HepG2 (cell line): ENCODE measurements around the gene FASTKD1. TPM values are rescaled to one million over a fixed set of nuclear protein-coding genes. Genes with fewer than 3 reads are reported as not detected.
"Not testable (repeated sequence)": the region's sequence is repeated elsewhere in the genome, so short reads cannot be mapped to it uniquely, and the experiment has no call there.

Experiments
- ATAC-seq: fragments of 200-7000 bp; cut with Tn5 transposase; 3 replicates; pipeline ENCODE4 v1.9.1; 2020; ENCODE audit warnings: mild to moderate bottlenecking, moderate library complexity
- BruUV-seq: library from RNA; stranded (reverse); fragments of 400-500 nt; replicated peaks from 2 replicates; lab custom pipeline; 2021; lab: Mats Ljungman, UMichigan
- CTCF ChIA-PET: fragments of 300-600 bp; formaldehyde crosslinking; extraction: SDS; loops from one replicate; lab custom pipeline; 2021; ENCODE audit warnings: low total read pairs, inconsistent platforms, low intra/inter-chr PET ratio; lab: Yijun Ruan, JAX
- POLR2A ChIA-PET: fragments of 350-600 bp; sonication (Branson Sonifier 250); formaldehyde crosslinking; loops from one replicate; lab custom pipeline; 2020; ENCODE audit warnings: antibody characterized with exemption, inconsistent platforms; lab: Yijun Ruan, JAX
- DNase-seq: peaks from one replicate; pipeline ENCODE4 v3.0.0-alpha.2; 2015; ENCODE audit warnings: low spot score
- FAIRE-seq: peaks from 3 replicates; lab custom pipeline; 2011; peaks lifted over from hg19 to GRCh38; lab: Jason Lieb, UNC
- H2AFZ ChIP-seq: one replicate; pipeline ENCODE4 v1.6.1; 2011; ENCODE audit warnings: low read length, inconsistent platforms
- H3K27ac ChIP-seq: fragments of 300-600 bp; 3 replicates; pipeline ENCODE4 v1.8.0; 2011; ENCODE audit warnings: mixed run types, mild to moderate bottlenecking, mixed read lengths, low read length, inconsistent platforms; ENCODE audit not compliant: insufficient read depth; ENCODE audit errors: extremely low read length
- H3K27me3 ChIP-seq, 2 experiments: fragments of 200-600 bp in 1 of 2; 2 replicates in 1 of 2; 3 replicates in 1 of 2; pipeline versions ENCODE4 v1.6.0 to v1.8.0; 2011; ENCODE audit warnings: low read length in 2 of 2, mild to moderate bottlenecking in 2 of 2, moderate library complexity in 2 of 2, inconsistent platforms in 1 of 2; ENCODE audit not compliant: insufficient read depth in 2 of 2, control insufficient read depth in 1 of 2
- H3K36me3 ChIP-seq, 2 experiments: fragments of 200-600 bp in 1 of 2; replicated peaks in 1 of 2; 2 replicates in 1 of 2; 3 replicates in 1 of 2; pipeline versions ENCODE4 v1.5.1 to v1.8.0; 2011; ENCODE audit warnings: low read length in 2 of 2, inconsistent platforms in 1 of 2; ENCODE audit not compliant: insufficient read depth in 2 of 2, control insufficient read depth in 1 of 2
- H3K4me1 ChIP-seq: 2 replicates; pipeline ENCODE4 v1.5.1; 2012; ENCODE audit warnings: low read length, inconsistent platforms; ENCODE audit not compliant: insufficient read depth
- H3K4me2 ChIP-seq: 2 replicates; pipeline ENCODE4 v1.6.0; 2011; ENCODE audit warnings: low read depth, low read length, inconsistent platforms
- H3K4me3 ChIP-seq, 3 experiments: fragments of 200-600 bp in 1 of 3; sonication (generic), shearing (Covaris generic) in 1 of 3; replicated peaks in 1 of 3; 2 replicates each; pipeline ENCODE4 v1.5.1; 2011 to 2016; ENCODE audit warnings: low read length in 3 of 3, inconsistent platforms in 2 of 3, low read depth in 2 of 3, mild to moderate bottlenecking in 2 of 3, control low read depth in 1 of 3, mixed read lengths in 1 of 3; ENCODE audit not compliant: insufficient read depth in 1 of 3
- H3K79me2 ChIP-seq: one replicate; pipeline ENCODE4 v1.6.1; 2011; ENCODE audit warnings: low read length, inconsistent platforms; ENCODE audit not compliant: insufficient read depth
- H3K9ac ChIP-seq: 2 replicates; pipeline ENCODE4 v1.6.0; 2011; ENCODE audit warnings: mild to moderate bottlenecking, low read depth, low read length, inconsistent platforms; ENCODE audit not compliant: insufficient read depth
- H3K9me3 ChIP-seq: 2 replicates; pipeline ENCODE4 v1.5.1; 2012; ENCODE audit warnings: mild to moderate bottlenecking, low read length
- H4K20me1 ChIP-seq: 2 replicates; pipeline ENCODE4 v1.6.0; 2011; ENCODE audit warnings: inconsistent platforms, mild to moderate bottlenecking, low read length, moderate library complexity; ENCODE audit not compliant: insufficient read depth
- MLLT10 ChIP-seq: sonication (generic); formaldehyde crosslinking; IDR thresholded peaks from 2 replicates; pipeline ENCODE4 v1.4.0; 2020; ENCODE audit warnings: missing genetic modification reagents
- TP53 ChIP-seq: sonication (generic); formaldehyde crosslinking; conservative IDR thresholded peaks from 2 replicates; pipeline ENCODE4 v1.4.0; 2020; ENCODE audit warnings: missing genetic modification reagents
- WIZ ChIP-seq: sonication (generic); formaldehyde crosslinking; IDR thresholded peaks from 2 replicates; pipeline ENCODE4 v1.5.1; 2020; ENCODE audit warnings: mild to moderate bottlenecking, missing genetic modification reagents
- ZNF44 ChIP-seq: sonication (generic); formaldehyde crosslinking; IDR thresholded peaks from 2 replicates; pipeline ENCODE4 v1.5.1; 2020; ENCODE audit warnings: mild to moderate bottlenecking, missing genetic modification reagents
- ZNF446 ChIP-seq: sonication (generic); formaldehyde crosslinking; IDR thresholded peaks from 2 replicates; pipeline ENCODE4 v1.5.0; 2020; ENCODE audit warnings: mild to moderate bottlenecking, missing genetic modification reagents
- ZNF660 ChIP-seq: sonication (generic); formaldehyde crosslinking; IDR thresholded peaks from 2 replicates; pipeline ENCODE4 v1.5.1; 2020; ENCODE audit warnings: mild to moderate bottlenecking, low read depth, missing genetic modification reagents, borderline replicate concordance
- WGBS: methylation state at CpG from one replicate; pipeline ENCODE4 v1.1.6; 2017; ENCODE audit warnings: low lambda C conversion rate; 5-methylcytosine and 5-hydroxymethylcytosine counted together
- in situ Hi-C: cut with HindIII; loops from 2 replicates; pipeline ENCODE4 v1.10.0; 2017; ENCODE audit warnings: low pct_unique_long_range_greater_than_20kb; ENCODE audit not compliant: extremely low pct_ligation_motif_present
- intact Hi-C: fragments of 100-400 bp; cut with micrococcal nuclease; formaldehyde crosslinking; loops from one replicate; pipeline ENCODE4 v1.10.0; 2022; ENCODE audit not compliant: unreplicated experiment
- polyA plus RNA-seq, 8 experiments: library from polyadenylated mRNA; depleted of rRNA in 3 of 8; stranded (reverse) in 7 of 8; unstranded in 1 of 8; fragments of >200 nt; fragmentation: Illumina TruSeq in 4 of 8; extraction: Trizol in 4 of 8; gene quantifications; 2 replicates each; pipeline versions ENCODE4 v1.2.1 to v1.2.3, GENCODE V29; 2011 to 2016; ENCODE audit warnings: low read depth in 4 of 8, missing spikeins in 1 of 8, mixed read lengths in 1 of 8; ENCODE audit not compliant: insufficient read depth in 1 of 8
- total RNA-seq, 5 experiments: library from RNA; depleted of rRNA; stranded (reverse); fragments of >200 nt; fragmentation: Illumina TruSeq; extraction: Trizol; gene quantifications; 2 replicates each; pipeline ENCODE4 v1.2.3, GENCODE V29; 2016; ENCODE audit warnings: low read depth in 1 of 5
- TF ChIP-seq, protein P1 (sequence below): sonication (generic); formaldehyde crosslinking; IDR thresholded peaks from 2 replicates; pipeline ENCODE4 v1.9.0; 2022; ENCODE audit warnings: missing genetic modification reagents, mild to moderate bottlenecking, borderline replicate concordance

The FASTKD1 gene
- total and polyA plus RNA-seq, 2 of the 13 experiments (the other 11 are each of a cell fraction or from before 2014, with no cell fraction given): 35.0 to 38.0 TPM

DNA sequence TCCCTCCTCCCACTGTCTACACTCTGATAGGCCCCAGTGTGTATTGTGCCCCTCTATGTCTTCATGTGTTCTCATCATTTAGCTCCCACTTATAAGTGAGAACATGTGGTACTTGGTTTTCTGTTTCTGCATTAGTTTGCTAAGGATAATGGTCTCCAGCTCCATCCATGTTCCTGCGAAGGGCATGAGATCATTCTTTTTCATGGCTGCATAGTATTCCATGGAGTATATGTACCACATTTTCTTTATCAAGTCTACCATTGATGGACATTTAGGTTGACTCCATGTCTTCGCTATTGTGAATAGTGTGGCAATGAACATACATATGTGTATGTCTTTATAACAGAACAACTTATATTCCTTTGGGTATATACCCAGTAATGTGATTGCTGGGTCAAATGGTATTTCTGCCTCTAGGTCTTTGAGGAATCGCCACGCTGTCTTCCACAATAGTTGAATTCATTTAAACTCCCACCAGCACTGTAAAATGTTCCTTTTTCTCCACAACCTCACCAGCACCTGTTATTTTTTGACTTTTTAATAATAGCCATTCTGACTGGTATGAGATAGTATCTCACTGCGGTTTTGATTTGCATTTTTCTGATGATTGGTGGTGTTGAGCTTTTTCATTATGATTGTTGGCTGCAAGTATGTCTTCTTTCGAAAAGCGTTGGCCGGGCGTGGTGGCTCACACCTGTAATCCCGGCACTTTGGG lies 9.0 kb upstream of the FASTKD1 start:
- FAIRE-seq, H3K27me3 ChIP-seq, ATAC-seq, H3K9me3 ChIP-seq, H3K36me3 ChIP-seq, H3K9ac ChIP-seq, CTCF ChIA-PET, intact Hi-C loops, DNase-seq, in situ Hi-C loops, BruUV-seq, H2AFZ ChIP-seq, H3K4me2 ChIP-seq, H3K27ac ChIP-seq, H3K4me3 ChIP-seq: not testable (repeated sequence)
- POLR2A ChIA-PET: interaction anchor here (2.4 kb wide), 1 partner anchor 9 kb away, joined by 21 read pairs; the partner anchor contains the start of gene FASTKD1
- 97% methylated on average over 10 of the region's 10 CpGs for WGBS
- Histone ChIP-seq H3K79me2 (peaks cover 35% of the 10 kb centered on the region), H3K4me1 (peaks cover 25% of the 10 kb centered on the region), H4K20me1 (peaks cover 18% of the 10 kb centered on the region)
- TF ChIP-seq WIZ (CRISPR knock-in tag): 0 out of 2 replicates have a peak, but pooled peaks have one; percentile 1

DNA sequence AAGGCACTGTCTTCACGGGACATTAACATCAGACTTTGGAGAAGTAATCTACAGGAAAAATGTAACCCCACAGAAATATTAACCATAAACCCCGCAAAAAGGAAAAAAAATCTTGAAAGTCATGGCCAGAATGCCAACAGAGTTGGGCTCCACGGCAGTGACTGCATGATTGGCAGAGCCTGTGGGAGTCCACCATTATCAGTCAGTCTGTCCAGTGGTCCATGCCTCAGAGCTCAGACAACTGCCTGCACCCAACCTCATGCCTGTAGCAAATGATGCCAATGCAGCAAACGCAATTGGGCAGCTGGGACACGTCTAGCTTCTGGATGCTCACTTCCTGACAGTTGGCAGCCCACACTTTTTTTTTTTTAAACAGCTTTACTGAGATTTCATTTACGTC lies 5.4 kb upstream of the FASTKD1 start:
- CTCF ChIA-PET: no interaction called here
- no peak overlapping the region for H3K9ac ChIP-seq
- H3K27ac ChIP-seq: no peak overlapping the region
- H3K27me3 ChIP-seq: no peaks in the 10 kb centered on the region; a peak in 1 of 5 replicates
- no peak for FAIRE-seq
- H2AFZ ChIP-seq: peak overlapping the region; percentile 60
- DNase-seq: no peak
- TF ChIP-seq MLLT10 (CRISPR knock-in tag) (no peak), ZNF44 (CRISPR knock-in tag) (no peak), ZNF446 (no peak), ZNF660 (CRISPR knock-in tag) (no peak), TP53 (CRISPR knock-in tag) (no peak)
- TF ChIP-seq, protein P1, sequence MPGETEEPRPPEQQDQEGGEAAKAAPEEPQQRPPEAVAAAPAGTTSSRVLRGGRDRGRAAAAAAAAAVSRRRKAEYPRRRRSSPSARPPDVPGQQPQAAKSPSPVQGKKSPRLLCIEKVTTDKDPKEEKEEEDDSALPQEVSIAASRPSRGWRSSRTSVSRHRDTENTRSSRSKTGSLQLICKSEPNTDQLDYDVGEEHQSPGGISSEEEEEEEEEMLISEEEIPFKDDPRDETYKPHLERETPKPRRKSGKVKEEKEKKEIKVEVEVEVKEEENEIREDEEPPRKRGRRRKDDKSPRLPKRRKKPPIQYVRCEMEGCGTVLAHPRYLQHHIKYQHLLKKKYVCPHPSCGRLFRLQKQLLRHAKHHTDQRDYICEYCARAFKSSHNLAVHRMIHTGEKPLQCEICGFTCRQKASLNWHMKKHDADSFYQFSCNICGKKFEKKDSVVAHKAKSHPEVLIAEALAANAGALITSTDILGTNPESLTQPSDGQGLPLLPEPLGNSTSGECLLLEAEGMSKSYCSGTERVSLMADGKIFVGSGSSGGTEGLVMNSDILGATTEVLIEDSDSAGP (CRISPR knock-in tag): no peak
- no peak overlapping the region for H3K4me3 ChIP-seq
- in situ Hi-C loops: no loop called here
- H4K20me1 ChIP-seq: no peaks in the 10 kb centered on the region
- peak; percentile 52; the same call in 2 of the 3 replicates for ATAC-seq
- POLR2A ChIA-PET: no interaction called here
- intact Hi-C loops: no loop called here
- no peaks in the 10 kb centered on the region for H3K79me2 ChIP-seq
- WGBS: 43% methylated on average over 6 of the region's 6 CpGs
- H3K9me3 ChIP-seq: no peaks in the 10 kb centered on the region
- no TSS peak for BruUV-seq
- no peaks in the 10 kb centered on the region for H3K36me3 ChIP-seq
- H3K4me2 ChIP-seq: peak overlapping the region; percentile 41; the same call in 1 of the 2 replicates
- peaks cover 13% of the 10 kb centered on the region for H3K4me1 ChIP-seq

DNA sequence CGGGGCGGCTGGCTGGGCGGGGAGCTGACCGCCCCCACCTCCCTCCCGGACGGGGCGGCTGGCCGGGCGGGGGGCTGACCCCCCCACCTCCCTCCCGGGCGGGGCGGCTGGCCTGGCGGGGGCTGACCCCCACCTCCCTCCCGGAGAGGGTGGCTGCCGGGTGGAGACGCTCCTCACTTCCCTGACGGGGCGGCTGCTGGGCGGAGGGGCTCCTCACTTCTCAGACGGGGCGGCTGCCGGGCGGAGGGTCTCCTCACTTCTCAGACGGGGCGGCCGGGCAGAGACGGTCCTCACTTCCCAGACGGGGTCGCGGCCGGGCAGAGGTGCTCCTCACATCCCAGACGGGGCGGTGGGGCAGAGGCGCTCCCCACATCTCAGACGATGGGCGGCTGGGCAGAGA lies 1.6 kb upstream of the FASTKD1 start:
- CTCF ChIA-PET, H4K20me1 ChIP-seq, intact Hi-C loops, H3K27me3 ChIP-seq, in situ Hi-C loops, DNase-seq, FAIRE-seq, H3K9ac ChIP-seq, H3K4me3 ChIP-seq, H2AFZ ChIP-seq, H3K27ac ChIP-seq, H3K9me3 ChIP-seq, H3K4me2 ChIP-seq, ATAC-seq, BruUV-seq, H3K36me3 ChIP-seq: not testable (repeated sequence)
- POLR2A ChIA-PET: interaction anchor here (3.5 kb wide), 1 partner anchor 9 kb away, joined by 21 read pairs; the partner anchor contains the start of gene PPIG
- WGBS: 95% methylated on average over 23 of the region's 36 CpGs
- Histone ChIP-seq H3K4me1 (peaks cover 24% of the 10 kb centered on the region), H3K79me2 (peaks cover 20% of the 10 kb centered on the region)
